Superior temporal gyrus (tissue), 1 donor: ENCODE data around the gene ATIC.
"Not testable (repeated sequence)": the region's sequence is repeated elsewhere in the genome, so short reads cannot be mapped to it uniquely, and the experiment has no call there.

Experiments
- DNase-seq: peaks from one replicate; pipeline ENCODE4 v3.0.0-alpha.2; 2016; ENCODE audit errors: extremely low spot score

The ATIC gene

GRCh38 chr2:215311625-215312396 lies at the start of gene ATIC:
Gene ATIC (plus strand): TSS chr2:215312059. CDS start chr2:215312143, 84 bp downstream.
- DNase-seq, result peak; percentile 89

GRCh38 chr2:215262303-215262702 lies 49.6 kb upstream of the ATIC start:
- DNase-seq, result no peak

GRCh38 chr2:215262741-215263362 lies 49.0 kb upstream of the ATIC start:
- no peak for DNase-seq

- DNase-seq, result no peak
These were observed 47.5 kb upstream of the ATIC start for GRCh38 chr2:215264374-215264773.

- DNase-seq, result peak; percentile 90
These were observed 42.3 kb upstream of the ATIC start for GRCh38 chr2:215269397-215270117.

- no peak for DNase-seq
These were observed 41.8 kb upstream of the ATIC start for GRCh38 chr2:215270118-215270451.

GRCh38 chr2:215271446-215271845 lies 40.4 kb upstream of the ATIC start:
- DNase-seq, result no peak

GRCh38 chr2:215272918-215273317 lies 38.9 kb upstream of the ATIC start:
- no peak for DNase-seq

- no peak for DNase-seq
These were observed 37.0 kb upstream of the ATIC start for GRCh38 chr2:215274829-215275228.

- DNase-seq, result no peak
These were observed 36.0 kb upstream of the ATIC start for GRCh38 chr2:215275824-215276223.

GRCh38 chr2:215277944-215278343 lies 33.9 kb upstream of the ATIC start:
- no peak for DNase-seq

- DNase-seq, result no peak
These were observed 31.5 kb upstream of the ATIC start for GRCh38 chr2:215280326-215280725.

GRCh38 chr2:215283221-215283620 lies 28.6 kb upstream of the ATIC start:
- no peak for DNase-seq

GRCh38 chr2:215286309-215286708 lies 25.6 kb upstream of the ATIC start:
- no peak for DNase-seq

GRCh38 chr2:215288112-215288815 lies 23.6 kb upstream of the ATIC start:
- no peak for DNase-seq

- DNase-seq, result no peak
These were observed 20.8 kb upstream of the ATIC start for GRCh38 chr2:215290980-215291599.

GRCh38 chr2:215293879-215294278 lies 18.0 kb upstream of the ATIC start:
- DNase-seq, result no peak

- no peak for DNase-seq
These were observed 12.5 kb upstream of the ATIC start for GRCh38 chr2:215299337-215299859.

GRCh38 chr2:215301994-215302393 lies 9.9 kb upstream of the ATIC start:
- no peak for DNase-seq

GRCh38 chr2:215311259-215311624 lies 617 bp upstream of the ATIC start:
- not testable (repeated sequence) for DNase-seq

- no peak for DNase-seq
These were observed 1.4 kb downstream of the ATIC start for GRCh38 chr2:215313255-215313613.

- DNase-seq, result no peak
These were observed 3.0 kb downstream of the ATIC start for GRCh38 chr2:215314896-215315295.
